ENCODE data around the gene SUPT3H. TPM values are rescaled to one million over a fixed set of nuclear protein-coding genes. Genes with fewer than 3 reads are reported as not detected.

Gene SUPT3H
- total RNA-seq, 1 experiment from 2014 or later, result 6.4 TPM

GRCh38 chr6:44804546-44805159 lies 573.1 kb downstream of the SUPT3H start:
- in situ Hi-C loops (cut with HindIII; ENCODE audit: low pct_unique_long_range_greater_than_20kb, low sequenced_read_pairs), result no loop called here
- DNase-seq (ENCODE audit: low read depth, low spot score), result no peak

- in situ Hi-C loops (cut with HindIII; ENCODE audit: low pct_unique_long_range_greater_than_20kb, low sequenced_read_pairs), result no loop called here
- DNase-seq (ENCODE audit: low read depth, low spot score), result no peak
Measured at GRCh38 chr6:44804016-44804415, 573.7 kb downstream of the SUPT3H start.

- DNase-seq (ENCODE audit: low read depth, low spot score), result no peak
- in situ Hi-C loops (cut with HindIII; ENCODE audit: low pct_unique_long_range_greater_than_20kb, low sequenced_read_pairs), result no loop called here
Measured at GRCh38 chr6:44800784-44801592, 576.7 kb downstream of the SUPT3H start.

GRCh38 chr6:44800171-44800783 lies 577.5 kb downstream of the SUPT3H start:
- in situ Hi-C loops (cut with HindIII; ENCODE audit: low pct_unique_long_range_greater_than_20kb, low sequenced_read_pairs), result no loop called here
- no peak for DNase-seq (ENCODE audit: low read depth, low spot score)

- no peak for DNase-seq (ENCODE audit: low read depth, low spot score)
- in situ Hi-C loops (cut with HindIII; ENCODE audit: low pct_unique_long_range_greater_than_20kb, low sequenced_read_pairs), result no loop called here
Measured at GRCh38 chr6:44797746-44798145, 580.0 kb downstream of the SUPT3H start.

GRCh38 chr6:44795326-44795725 lies 582.4 kb downstream of the SUPT3H start:
- DNase-seq (ENCODE audit: low read depth, low spot score), result no peak
- in situ Hi-C loops (cut with HindIII; ENCODE audit: low pct_unique_long_range_greater_than_20kb, low sequenced_read_pairs), result no loop called here

GRCh38 chr6:44789806-44790205 lies 587.9 kb downstream of the SUPT3H start:
- no peak for DNase-seq (ENCODE audit: low read depth, low spot score)
- in situ Hi-C loops (cut with HindIII; ENCODE audit: low pct_unique_long_range_greater_than_20kb, low sequenced_read_pairs), result no loop called here

GRCh38 chr6:44789061-44789460 lies 588.7 kb downstream of the SUPT3H start:
- in situ Hi-C loops (cut with HindIII; ENCODE audit: low pct_unique_long_range_greater_than_20kb, low sequenced_read_pairs), result no loop called here
- DNase-seq (ENCODE audit: low read depth, low spot score), result no peak

- DNase-seq (ENCODE audit: low read depth, low spot score), result no peak
- in situ Hi-C loops (cut with HindIII; ENCODE audit: low pct_unique_long_range_greater_than_20kb, low sequenced_read_pairs), result no loop called here
Measured at GRCh38 chr6:44788387-44788981, 589.2 kb downstream of the SUPT3H start.

- DNase-seq (ENCODE audit: low read depth, low spot score), result no peak
- in situ Hi-C loops (cut with HindIII; ENCODE audit: low pct_unique_long_range_greater_than_20kb, low sequenced_read_pairs), result no loop called here
Measured at GRCh38 chr6:44787254-44787834, 590.4 kb downstream of the SUPT3H start.

GRCh38 chr6:44785130-44785529 lies 592.6 kb downstream of the SUPT3H start:
- no peak for DNase-seq (ENCODE audit: low read depth, low spot score)
- in situ Hi-C loops (cut with HindIII; ENCODE audit: low pct_unique_long_range_greater_than_20kb, low sequenced_read_pairs), result no loop called here

- DNase-seq (ENCODE audit: low read depth, low spot score), result no peak
- in situ Hi-C loops (cut with HindIII; ENCODE audit: low pct_unique_long_range_greater_than_20kb, low sequenced_read_pairs), result no loop called here
Measured at GRCh38 chr6:44784195-44784594, 593.5 kb downstream of the SUPT3H start.

GRCh38 chr6:44782892-44783291 lies 594.8 kb downstream of the SUPT3H start:
- in situ Hi-C loops (cut with HindIII; ENCODE audit: low pct_unique_long_range_greater_than_20kb, low sequenced_read_pairs), result no loop called here
- no peak for DNase-seq (ENCODE audit: low read depth, low spot score)

GRCh38 chr6:44781912-44782597 lies 595.7 kb downstream of the SUPT3H start:
- no peak for DNase-seq (ENCODE audit: low read depth, low spot score)
- in situ Hi-C loops (cut with HindIII; ENCODE audit: low pct_unique_long_range_greater_than_20kb, low sequenced_read_pairs), result no loop called here

GRCh38 chr6:44780161-44780560 lies 597.6 kb downstream of the SUPT3H start:
- in situ Hi-C loops (cut with HindIII; ENCODE audit: low pct_unique_long_range_greater_than_20kb, low sequenced_read_pairs), result no loop called here
- no peak for DNase-seq (ENCODE audit: low read depth, low spot score)

GRCh38 chr6:44779130-44779826 lies 598.5 kb downstream of the SUPT3H start:
- in situ Hi-C loops (cut with HindIII; ENCODE audit: low pct_unique_long_range_greater_than_20kb, low sequenced_read_pairs), result no loop called here

More at GRCh38 chr6:44779130-44779826, 598.5 kb downstream of the SUPT3H start:
- no peak for DNase-seq (ENCODE audit: low read depth, low spot score)
